GM21825 (cell line): Measurements from ENCODE around the gene RGS6.

ENCODE experiments used
- ATAC-seq: cut with Tn5 transposase; IDR thresholded peaks from one replicate; pipeline ENCODE4 v1.9.1; 2021; ENCODE audit warnings: mild to moderate bottlenecking, moderate library complexity; ENCODE audit not compliant: unreplicated experiment

Gene RGS6

DNA sequence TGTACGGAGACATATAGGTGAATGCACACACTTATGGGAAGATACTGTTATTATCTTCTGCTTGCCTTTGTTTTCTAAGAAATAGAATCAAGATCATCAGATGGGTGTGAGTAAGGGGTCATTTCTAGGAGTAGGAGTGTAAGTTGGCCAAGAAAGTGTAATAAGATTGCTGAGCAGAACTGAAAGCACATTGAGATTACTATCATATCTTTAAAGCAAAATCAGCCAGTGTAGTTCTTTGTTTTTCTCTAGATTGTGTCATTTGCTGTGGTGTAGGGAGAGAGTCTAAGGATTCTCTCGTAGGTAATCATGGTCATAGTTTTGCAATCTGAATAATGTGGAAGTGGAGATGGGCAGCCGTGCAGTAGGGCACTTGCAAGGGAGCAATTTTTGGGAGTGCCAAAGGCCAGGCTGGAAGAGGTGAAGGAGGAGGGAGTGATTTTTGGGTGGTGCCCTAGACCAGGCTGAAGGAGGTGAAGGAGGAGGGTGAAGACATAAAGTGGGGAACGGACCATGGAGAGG is 131.6 kb downstream of the RGS6 start:
- ATAC-seq = no peak

DNA sequence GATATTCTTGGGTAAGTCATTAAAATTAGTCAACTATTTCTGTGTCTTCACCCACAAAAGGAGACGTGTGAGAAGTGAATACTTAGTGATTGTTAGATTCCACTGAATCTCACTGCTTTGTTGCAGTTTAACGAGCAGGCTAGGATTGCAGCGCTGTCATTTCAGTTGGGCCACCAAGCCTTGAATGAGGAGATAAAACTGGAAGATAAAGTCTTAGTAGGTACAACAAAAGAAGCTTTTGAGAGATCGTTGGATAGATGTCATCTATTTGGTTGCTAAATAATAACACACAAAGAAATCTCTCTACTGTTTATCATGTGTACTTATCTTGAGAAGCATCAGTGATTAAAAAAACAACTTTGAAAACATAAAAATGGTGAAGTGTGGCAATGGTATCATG is 132.3 kb downstream of the RGS6 start:
- ATAC-seq = no peak

DNA sequence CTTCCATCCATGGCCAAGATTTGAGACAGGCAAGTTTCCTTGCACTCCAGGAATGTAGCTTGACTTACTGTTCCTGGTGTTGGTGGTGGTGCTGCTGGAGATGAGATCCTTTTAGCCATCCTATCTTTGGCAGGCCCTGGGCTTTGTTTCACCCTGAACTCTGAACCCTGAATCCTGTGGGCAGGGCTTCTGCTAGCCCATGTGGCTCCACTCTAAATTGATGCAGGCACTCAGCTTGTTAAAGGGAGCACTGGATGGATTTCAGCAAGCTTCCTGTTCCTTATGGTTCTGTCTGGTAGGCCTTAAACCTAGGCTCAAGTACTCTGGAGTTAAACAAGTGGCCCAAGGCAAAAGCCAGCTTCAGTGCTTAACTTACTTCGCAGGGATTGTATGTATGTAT is 138.2 kb downstream of the RGS6 start:
- ATAC-seq = no peak

GRCh38 chr14:72075649-72076334 is 143.6 kb downstream of the RGS6 start:
- no peak for ATAC-seq

DNA sequence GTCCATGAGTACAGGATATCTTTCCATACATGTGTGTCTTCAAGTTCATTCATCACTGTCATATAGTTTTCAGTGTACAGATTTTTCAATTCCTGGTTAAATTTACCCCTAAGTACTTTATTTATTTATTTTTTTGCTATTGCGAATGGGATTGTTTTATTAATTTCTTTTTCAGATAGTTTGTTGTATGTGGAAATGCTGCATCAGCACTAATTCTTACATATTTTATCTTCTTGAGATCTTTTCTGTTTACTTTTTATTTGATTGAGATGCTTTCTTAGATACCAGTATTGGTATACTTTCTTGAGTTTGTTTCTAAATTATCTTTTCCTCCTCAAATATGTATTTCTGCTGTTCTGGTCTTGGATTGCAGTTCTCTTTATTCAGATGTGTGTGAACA is 148.9 kb downstream of the RGS6 start:
- no peak for ATAC-seq

GRCh38 chr14:72084935-72085334 is 152.7 kb downstream of the RGS6 start:
- ATAC-seq = no peak

GRCh38 chr14:72089625-72090024 is 157.4 kb downstream of the RGS6 start:
- no peak for ATAC-seq

DNA sequence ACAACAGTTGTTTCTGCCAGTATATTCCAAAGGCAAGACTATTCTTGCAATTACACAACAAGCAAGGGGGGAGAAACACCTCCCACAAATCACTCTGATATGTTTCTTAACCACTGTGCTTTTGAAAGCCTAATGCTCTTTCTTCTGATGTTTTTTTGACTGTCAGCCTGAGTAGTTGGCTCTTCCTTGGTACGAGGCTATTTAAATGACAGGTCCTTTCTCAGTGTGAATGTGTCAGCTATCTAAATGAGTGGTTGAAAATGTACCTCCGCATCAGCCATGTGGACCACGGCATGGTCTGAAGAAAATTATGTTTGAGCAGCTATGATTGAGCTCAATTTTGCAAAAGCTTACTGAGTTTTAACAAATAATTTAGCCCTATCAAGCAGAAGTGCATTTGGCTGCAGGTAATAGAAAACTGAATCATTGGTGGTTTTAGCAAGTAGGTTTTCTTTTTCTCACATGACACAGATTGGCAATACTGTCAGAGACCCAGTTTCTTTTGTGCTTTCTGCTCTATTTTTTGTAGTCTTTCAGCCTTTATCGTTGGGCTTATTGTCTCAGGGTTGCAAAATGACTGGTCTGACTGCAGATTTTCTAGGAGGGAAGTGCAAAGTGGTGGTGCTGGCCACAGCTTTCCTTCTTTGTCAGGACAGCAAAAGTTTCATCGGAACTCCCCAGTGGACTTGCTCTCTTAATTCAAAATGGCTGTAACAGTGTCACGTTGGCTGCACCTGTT is 162.8 kb downstream of the RGS6 start:
- no peak for ATAC-seq

- no peak for ATAC-seq
Measured at GRCh38 chr14:72097173-72097783, 165.0 kb downstream of the RGS6 start.

DNA sequence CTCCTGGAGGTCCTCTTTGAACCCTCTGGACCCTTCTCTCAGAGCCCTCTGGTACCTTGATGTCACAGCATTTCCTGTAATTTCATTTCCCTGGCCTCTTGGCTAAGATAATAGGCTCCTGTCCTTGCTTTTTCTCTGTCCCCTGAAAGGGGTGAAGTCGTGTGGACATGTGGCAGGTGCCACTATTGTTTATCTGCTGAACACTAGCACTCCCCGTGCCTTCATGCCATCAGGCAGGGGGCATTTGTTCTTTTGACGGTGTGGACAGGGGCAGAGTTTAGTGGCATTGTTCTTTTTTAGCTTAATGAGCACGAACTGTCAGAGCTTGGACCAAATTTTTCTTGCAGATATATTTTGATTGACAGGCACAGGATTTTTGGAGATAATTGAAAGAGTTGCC is 166.0 kb downstream of the RGS6 start:
- no peak for ATAC-seq

- ATAC-seq = no peak
Measured at GRCh38 chr14:72099566-72099965, 167.3 kb downstream of the RGS6 start.

GRCh38 chr14:72104011-72104613 is 171.9 kb downstream of the RGS6 start:
- no peak for ATAC-seq

DNA sequence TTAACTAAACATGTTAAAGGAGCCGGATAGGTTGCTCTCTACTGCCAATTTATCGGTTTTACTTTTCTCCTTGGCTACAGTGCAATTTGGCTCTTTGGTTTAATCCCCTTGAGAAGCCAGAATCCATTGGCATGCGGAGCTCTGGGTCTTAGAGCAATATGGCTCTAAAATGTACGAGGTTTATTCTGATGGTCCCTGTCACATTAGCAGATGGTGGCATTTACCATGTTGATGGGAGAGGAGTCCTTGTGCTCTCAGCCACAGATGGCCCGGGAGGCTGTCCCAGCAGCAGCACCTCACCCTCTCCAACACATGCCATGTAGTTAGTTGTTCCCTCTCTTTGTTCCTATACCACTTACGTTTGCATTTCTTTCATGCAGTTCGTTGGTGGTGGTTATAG is 179.7 kb downstream of the RGS6 start:
- no peak for ATAC-seq

GRCh38 chr14:72118841-72119240 is 186.6 kb downstream of the RGS6 start:
- no peak for ATAC-seq

DNA sequence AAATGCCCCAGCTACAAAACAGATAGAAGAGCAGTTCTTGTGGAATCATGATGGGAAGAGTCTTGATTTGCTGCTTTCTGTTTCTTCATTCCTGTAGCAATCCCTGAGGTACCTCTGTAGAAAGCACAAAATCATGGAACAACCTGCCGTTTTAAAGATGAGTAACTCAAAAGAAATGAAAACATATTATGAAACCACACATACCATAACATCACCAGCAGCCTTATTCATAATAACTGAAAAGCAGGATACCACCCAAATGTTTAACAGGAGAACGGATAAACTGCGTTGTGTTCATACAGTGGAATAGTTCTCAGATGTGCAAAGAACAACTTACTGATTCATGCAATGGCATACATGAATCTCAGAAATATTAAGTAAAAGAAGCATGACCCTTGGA is 188.1 kb downstream of the RGS6 start:
- no peak for ATAC-seq

DNA sequence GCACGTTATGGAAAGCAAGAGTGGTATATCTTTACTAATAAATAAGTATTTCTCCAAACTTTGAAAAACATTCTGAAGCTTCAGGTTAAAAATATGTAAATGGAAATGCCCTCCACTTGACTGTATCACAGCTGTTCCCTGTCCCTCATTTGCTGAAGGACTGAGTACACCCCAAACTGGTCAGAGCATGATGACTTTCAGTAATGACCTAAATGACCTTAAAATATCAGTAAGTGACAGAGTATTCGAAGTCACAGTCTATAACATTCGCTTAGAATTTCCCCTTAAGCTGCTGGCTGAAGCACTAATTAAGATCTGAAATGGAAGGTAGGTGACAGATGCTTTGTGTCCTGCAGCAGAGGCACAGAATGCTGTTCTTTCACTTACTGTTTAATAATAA is 191.5 kb downstream of the RGS6 start:
- no peak for ATAC-seq

- no peak for ATAC-seq
Measured at GRCh38 chr14:72124171-72124570, 191.9 kb downstream of the RGS6 start.

DNA sequence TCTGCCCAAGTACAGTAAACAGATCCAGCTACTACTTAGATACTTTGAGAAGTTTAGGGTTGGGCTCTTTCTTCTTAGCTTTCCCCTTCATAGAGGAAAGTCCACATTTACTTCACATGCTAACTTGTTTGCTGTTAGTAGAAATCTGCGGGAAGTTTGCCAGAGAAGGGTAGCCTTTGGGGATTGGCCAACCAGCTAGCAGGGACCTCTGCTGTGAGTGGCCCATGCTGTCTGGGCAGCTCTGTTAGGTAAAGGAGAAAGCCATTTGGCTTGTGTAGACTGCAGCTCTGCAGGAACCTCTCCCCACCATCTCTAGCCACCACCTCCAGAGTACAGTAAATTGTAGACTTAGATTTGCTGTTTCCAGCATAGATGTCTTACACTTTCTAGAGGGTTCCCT is 193.9 kb downstream of the RGS6 start:
- ATAC-seq = no peak

DNA sequence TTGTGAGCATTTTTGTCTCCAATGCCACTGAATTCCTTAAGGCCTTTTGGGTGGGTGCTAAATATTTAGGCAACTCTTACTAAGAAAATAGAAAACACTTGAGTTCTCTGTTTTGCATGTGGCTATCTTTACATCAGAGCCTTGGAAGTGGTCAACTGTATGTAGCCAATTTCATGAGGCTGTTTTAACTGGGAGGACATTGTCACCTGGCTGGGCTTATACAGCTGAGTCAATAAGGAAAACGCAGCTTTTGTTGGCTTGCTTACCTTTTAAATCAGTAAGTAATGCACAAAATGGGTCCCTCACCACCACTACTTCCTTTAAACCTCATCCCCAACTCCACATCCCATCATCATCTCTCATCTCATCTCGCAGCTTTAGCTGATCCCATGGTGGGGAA is 194.3 kb downstream of the RGS6 start:
- ATAC-seq = no peak

- ATAC-seq = no peak
Measured at GRCh38 chr14:72128629-72129028, 196.4 kb downstream of the RGS6 start.

GRCh38 chr14:72129291-72129690 is 197.1 kb downstream of the RGS6 start:
- ATAC-seq = no peak

- no peak for ATAC-seq
Measured at GRCh38 chr14:72141084-72141483, 208.9 kb downstream of the RGS6 start.
